DOHH2 (cell line): ENCODE measurements around the gene CTRB2.

Experiments used
- H3F3A ChIP-seq: fragments of 200-600 bp; sonication (generic), shearing (Covaris generic); 2 replicates; pipeline ENCODE4 v1.6.0; 2016; ENCODE audit warnings: antibody characterized with exemption, mild to moderate bottlenecking; ENCODE audit not compliant: control insufficient read depth, insufficient read depth
- H3K27ac ChIP-seq: fragments of 200-600 bp; sonication (generic); 2 replicates; pipeline ENCODE4 v1.5.1; 2014; ENCODE audit warnings: low read depth, mild to moderate bottlenecking, low read length, moderate library complexity
- H3K27me3 ChIP-seq: fragments of 200-600 bp; sonication (generic); 2 replicates; pipeline ENCODE4 v1.6.1; 2014; ENCODE audit warnings: mild to moderate bottlenecking, low read length, mixed read lengths; ENCODE audit not compliant: control insufficient read depth
- H3K36me3 ChIP-seq: fragments of 200-600 bp; sonication (generic); 2 replicates; pipeline ENCODE4 v1.6.1; 2014; ENCODE audit warnings: mild to moderate bottlenecking, low read length, moderate library complexity, mixed read lengths; ENCODE audit not compliant: control insufficient read depth
- H3K4me1 ChIP-seq: fragments of 200-600 bp; sonication (generic); 2 replicates; pipeline ENCODE4 v1.6.1; 2014; ENCODE audit warnings: mild to moderate bottlenecking, low read length, mixed read lengths; ENCODE audit not compliant: control insufficient read depth
- H3K4me2 ChIP-seq: fragments of 200-600 bp; sonication (generic); 2 replicates; pipeline ENCODE4 v1.6.0; 2014; ENCODE audit warnings: mild to moderate bottlenecking, low read length, moderate library complexity
- H3K4me3 ChIP-seq: fragments of 200-600 bp; sonication (generic); 2 replicates; pipeline ENCODE4 v1.5.1; 2014; ENCODE audit warnings: mild to moderate bottlenecking, low read length, mixed read lengths
- H3K79me2 ChIP-seq: fragments of 200-600 bp; sonication (generic); 2 replicates; pipeline ENCODE4 v1.6.1; 2014; ENCODE audit warnings: mild to moderate bottlenecking, low read length, mixed read lengths; ENCODE audit not compliant: control insufficient read depth
- H3K9me2 ChIP-seq: fragments of 200-600 bp; sonication (generic); replicated peaks from 2 replicates; pipeline ENCODE4 v1.6.1; 2014; ENCODE audit warnings: mild to moderate bottlenecking, low read length, mixed read lengths; ENCODE audit not compliant: control insufficient read depth
- H3K9me3 ChIP-seq: fragments of 200-600 bp; sonication (generic); 2 replicates; pipeline ENCODE4 v1.6.1; 2014; ENCODE audit warnings: antibody characterized with exemption, low read length, mixed read lengths; ENCODE audit not compliant: control insufficient read depth, insufficient read depth
- H4K20me1 ChIP-seq: fragments of 200-600 bp; sonication (generic); 2 replicates; pipeline ENCODE4 v1.6.0; 2014; ENCODE audit warnings: low read depth, mild to moderate bottlenecking, antibody characterized with exemption, low read length, moderate library complexity; ENCODE audit not compliant: control insufficient read depth, insufficient read depth
- EZH2phosphoT487 ChIP-seq: fragments of 200-600 bp; sonication (generic); IDR thresholded peaks from 2 replicates; pipeline ENCODE4 v1.6.1; 2017; ENCODE audit warnings: borderline replicate concordance, mild to moderate bottlenecking, antibody characterized with exemption, low read length, moderate library complexity, mixed read lengths
- TF ChIP-seq, protein P1 (sequence below): fragments of 200-600 bp; sonication (generic); IDR thresholded peaks from one replicate; pipeline ENCODE4 v1.5.1; 2014; ENCODE audit warnings: antibody characterized with exemption, mild to moderate bottlenecking, low read depth, low read length; ENCODE audit not compliant: poor library complexity, severe bottlenecking

Gene CTRB2

DNA sequence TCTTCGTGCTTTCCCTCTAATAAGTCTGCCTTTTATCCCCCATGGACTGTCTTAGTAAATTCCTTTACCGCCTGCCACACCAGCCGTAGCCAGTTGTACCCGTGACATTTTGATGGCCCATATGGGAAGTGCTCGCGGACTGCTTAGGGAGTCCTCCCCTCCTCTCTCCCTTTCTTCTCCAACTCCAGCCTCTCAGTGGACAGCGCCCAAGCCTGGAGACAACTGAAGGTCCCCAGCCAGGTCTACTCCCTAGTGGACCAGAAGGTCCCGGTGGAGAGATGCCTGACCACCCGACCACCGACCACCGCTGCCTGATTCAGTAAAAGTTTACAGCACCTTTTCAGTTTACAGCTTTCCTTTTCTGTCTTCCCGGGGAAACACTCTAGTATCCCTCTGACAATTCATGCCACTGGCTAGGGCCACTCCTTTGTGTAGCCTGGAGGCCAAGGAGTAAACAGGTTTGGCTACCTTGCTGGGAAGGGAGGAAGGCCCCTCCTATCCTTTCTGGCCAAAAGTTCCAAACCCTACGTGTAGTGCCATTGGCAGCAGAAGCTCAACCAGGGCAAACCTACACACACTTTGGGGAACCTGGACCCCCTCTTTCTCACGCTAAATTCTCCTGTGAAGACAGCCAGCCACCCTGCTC is 18.0 kb downstream of the CTRB2 start:
- Histone ChIP-seq H3K9me2 (no peaks in the 10 kb centered on the region), H3K27me3 (peaks cover 3% of the 10 kb centered on the region), H3K36me3 (no peaks in the 10 kb centered on the region), H3K4me1 (no peaks in the 10 kb centered on the region), H3K9me3 (no peaks in the 10 kb centered on the region), H3K27ac (no peak overlapping the region), H3K79me2 (no peaks in the 10 kb centered on the region), H3K4me2 (no peak overlapping the region), H3K4me3 (no peak overlapping the region), H3F3A (no peaks in the 10 kb centered on the region), H4K20me1 (no peaks in the 10 kb centered on the region)
- TF ChIP-seq, protein P1, sequence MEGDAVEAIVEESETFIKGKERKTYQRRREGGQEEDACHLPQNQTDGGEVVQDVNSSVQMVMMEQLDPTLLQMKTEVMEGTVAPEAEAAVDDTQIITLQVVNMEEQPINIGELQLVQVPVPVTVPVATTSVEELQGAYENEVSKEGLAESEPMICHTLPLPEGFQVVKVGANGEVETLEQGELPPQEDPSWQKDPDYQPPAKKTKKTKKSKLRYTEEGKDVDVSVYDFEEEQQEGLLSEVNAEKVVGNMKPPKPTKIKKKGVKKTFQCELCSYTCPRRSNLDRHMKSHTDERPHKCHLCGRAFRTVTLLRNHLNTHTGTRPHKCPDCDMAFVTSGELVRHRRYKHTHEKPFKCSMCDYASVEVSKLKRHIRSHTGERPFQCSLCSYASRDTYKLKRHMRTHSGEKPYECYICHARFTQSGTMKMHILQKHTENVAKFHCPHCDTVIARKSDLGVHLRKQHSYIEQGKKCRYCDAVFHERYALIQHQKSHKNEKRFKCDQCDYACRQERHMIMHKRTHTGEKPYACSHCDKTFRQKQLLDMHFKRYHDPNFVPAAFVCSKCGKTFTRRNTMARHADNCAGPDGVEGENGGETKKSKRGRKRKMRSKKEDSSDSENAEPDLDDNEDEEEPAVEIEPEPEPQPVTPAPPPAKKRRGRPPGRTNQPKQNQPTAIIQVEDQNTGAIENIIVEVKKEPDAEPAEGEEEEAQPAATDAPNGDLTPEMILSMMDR: no peak
- TF ChIP-seq EZH2phosphoT487: no peak

DNA sequence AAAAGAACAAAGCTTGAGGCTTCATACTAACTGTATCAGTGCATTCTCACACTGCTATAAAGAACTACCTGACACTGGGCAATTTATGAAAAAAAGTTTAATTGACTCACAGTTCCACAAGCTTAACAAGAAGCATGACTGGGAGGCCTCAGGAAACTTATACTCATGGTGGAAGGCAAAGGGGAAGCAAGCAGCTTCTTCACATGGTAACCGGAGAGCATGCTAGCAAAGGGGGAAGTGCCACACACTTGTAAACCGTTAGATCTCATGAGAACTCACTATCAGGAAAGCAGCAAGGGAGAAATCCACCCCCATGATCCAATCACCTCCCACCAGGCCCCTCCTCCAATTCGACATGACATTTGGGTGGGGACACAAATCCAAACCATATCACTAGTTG is 25.3 kb downstream of the CTRB2 start:
- TF ChIP-seq EZH2phosphoT487: no peak
- TF ChIP-seq, protein P1: no peak
- Histone ChIP-seq H3K4me2 (no peak overlapping the region), H3F3A (no peaks in the 10 kb centered on the region), H3K27me3 (no peaks in the 10 kb centered on the region; the same call in 1 of the 2 replicates), H4K20me1 (no peaks in the 10 kb centered on the region), H3K36me3 (no peaks in the 10 kb centered on the region), H3K4me3 (no peak overlapping the region), H3K4me1 (no peaks in the 10 kb centered on the region), H3K9me2 (no peaks in the 10 kb centered on the region), H3K27ac (no peak overlapping the region), H3K9me3 (peaks cover 3% of the 10 kb centered on the region; the same call in 1 of the 2 replicates), H3K79me2 (no peaks in the 10 kb centered on the region)

DNA sequence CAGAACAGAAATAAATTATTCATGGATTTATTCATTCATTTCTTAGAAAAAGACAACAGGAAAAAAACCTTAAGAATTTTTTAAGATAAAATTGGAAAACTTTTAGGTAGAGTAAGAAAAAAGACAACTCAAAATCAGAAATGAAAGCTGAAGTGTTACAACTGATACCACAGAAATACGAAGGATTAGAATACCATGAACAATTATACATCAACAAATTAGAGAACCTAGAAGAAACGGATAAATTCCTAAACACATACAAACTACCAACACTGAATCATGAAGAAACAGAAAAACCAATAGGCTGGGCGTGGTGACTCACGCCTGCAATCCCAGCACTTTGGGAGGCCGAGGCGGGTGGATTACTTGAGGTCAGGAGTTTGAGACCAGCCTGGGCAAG is 27.8 kb downstream of the CTRB2 start:
- H3K9me3 ChIP-seq: peaks cover 5% of the 10 kb centered on the region; the same call in 1 of the 2 replicates
- H3K27me3 ChIP-seq: no peaks in the 10 kb centered on the region
- no peaks in the 10 kb centered on the region for H3K36me3 ChIP-seq
- H3K4me3 ChIP-seq: no peak overlapping the region
- H3K27ac ChIP-seq: no peak overlapping the region
- H3K9me2 ChIP-seq: no peaks in the 10 kb centered on the region
- H3K4me1 ChIP-seq: no peaks in the 10 kb centered on the region
- no peaks in the 10 kb centered on the region for H4K20me1 ChIP-seq
- no peak for TF ChIP-seq EZH2phosphoT487
- TF ChIP-seq, protein P1: no peak
- no peak overlapping the region for H3K4me2 ChIP-seq
- no peaks in the 10 kb centered on the region for H3F3A ChIP-seq
- no peaks in the 10 kb centered on the region for H3K79me2 ChIP-seq
